Right atrium auricular region (tissue), 2 donors: ENCODE results near the gene SCFD2. TPM values are rescaled to one million over a fixed set of nuclear protein-coding genes. Genes with fewer than 3 reads are reported as not detected.

Source experiments
- DNase-seq: peaks from one replicate; pipeline ENCODE4 v3.0.0-alpha.2; 2019; ENCODE audit warnings: low spot score
- H3K27ac ChIP-seq, 2 donors: fragments of 200-600 bp; sonication (generic); 1 replicate in 1 of 2; 2 replicates in 1 of 2; pipeline ENCODE4 v1.5.1; 2016 to 2019
- H3K27me3 ChIP-seq, 2 donors: fragments of 200-600 bp; sonication (generic); one replicate each; pipeline versions ENCODE4 v1.5.1 to v1.6.0; 2017 to 2019
- H3K36me3 ChIP-seq: fragments of 200-600 bp; sonication (generic); one replicate; pipeline ENCODE4 v1.5.1; 2016
- H3K4me1 ChIP-seq, 2 donors: fragments of 200-600 bp; sonication (generic); one replicate each; pipeline versions ENCODE4 v1.5.1 to v1.6.0; 2017 to 2019
- H3K4me3 ChIP-seq, 2 donors: fragments of 200-600 bp; sonication (generic); 1 replicate in 1 of 2; 2 replicates in 1 of 2; pipeline ENCODE4 v1.5.1; 2017 to 2019; ENCODE audit warnings: mild to moderate bottlenecking in 1 of 2, moderate library complexity in 1 of 2
- H3K9me3 ChIP-seq, 2 donors: fragments of 200-600 bp; sonication (generic); one replicate each; pipeline ENCODE4 v1.5.1; 2019
- total RNA-seq, 2 donors: library from RNA; depleted of rRNA; stranded (reverse); fragments of >200 nt; gene quantifications; one replicate each; pipeline ENCODE4 v1.1.0, GENCODE V29; 2016
- TF ChIP-seq, protein P1 (sequence below), 2 donors: fragments of 200-600 bp; sonication (generic); IDR thresholded peaks; one replicate each; pipeline ENCODE4 v1.5.1; 2019; ENCODE audit warnings: antibody characterized with exemption in 2 of 2

The SCFD2 gene
- total RNA-seq, 2 donors from 2014 or later: 8.1 to 9.4 TPM

DNA sequence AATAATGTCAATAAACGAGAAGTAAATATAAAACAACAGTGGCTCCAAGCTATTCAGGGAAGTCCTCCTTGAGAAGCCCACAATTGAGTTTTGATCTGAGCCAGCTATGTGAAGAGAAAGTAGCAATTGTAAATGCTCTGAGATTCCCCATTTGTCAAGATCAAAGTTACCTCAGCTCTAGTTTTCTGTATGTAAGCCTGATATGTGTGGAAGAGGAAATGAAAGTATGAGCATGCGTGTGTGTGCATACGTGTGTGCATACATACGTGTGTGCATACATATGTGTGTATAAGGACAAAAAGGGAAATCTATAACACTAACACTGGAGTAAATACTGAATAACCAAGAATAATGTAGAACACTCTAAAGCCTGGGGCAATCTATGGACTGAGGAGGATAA is 130.3 kb downstream of the SCFD2 start:
- TF ChIP-seq, protein P1, sequence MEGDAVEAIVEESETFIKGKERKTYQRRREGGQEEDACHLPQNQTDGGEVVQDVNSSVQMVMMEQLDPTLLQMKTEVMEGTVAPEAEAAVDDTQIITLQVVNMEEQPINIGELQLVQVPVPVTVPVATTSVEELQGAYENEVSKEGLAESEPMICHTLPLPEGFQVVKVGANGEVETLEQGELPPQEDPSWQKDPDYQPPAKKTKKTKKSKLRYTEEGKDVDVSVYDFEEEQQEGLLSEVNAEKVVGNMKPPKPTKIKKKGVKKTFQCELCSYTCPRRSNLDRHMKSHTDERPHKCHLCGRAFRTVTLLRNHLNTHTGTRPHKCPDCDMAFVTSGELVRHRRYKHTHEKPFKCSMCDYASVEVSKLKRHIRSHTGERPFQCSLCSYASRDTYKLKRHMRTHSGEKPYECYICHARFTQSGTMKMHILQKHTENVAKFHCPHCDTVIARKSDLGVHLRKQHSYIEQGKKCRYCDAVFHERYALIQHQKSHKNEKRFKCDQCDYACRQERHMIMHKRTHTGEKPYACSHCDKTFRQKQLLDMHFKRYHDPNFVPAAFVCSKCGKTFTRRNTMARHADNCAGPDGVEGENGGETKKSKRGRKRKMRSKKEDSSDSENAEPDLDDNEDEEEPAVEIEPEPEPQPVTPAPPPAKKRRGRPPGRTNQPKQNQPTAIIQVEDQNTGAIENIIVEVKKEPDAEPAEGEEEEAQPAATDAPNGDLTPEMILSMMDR (IDR thresholded peaks at IDR 0.05): no peak
- no peak overlapping the region for H3K4me3 ChIP-seq
- H3K36me3 ChIP-seq: no peaks in the 10 kb centered on the region
- no peak overlapping the region for H3K27ac ChIP-seq
- no peak for DNase-seq
- no peaks in the 10 kb centered on the region for H3K9me3 ChIP-seq
- H3K27me3 ChIP-seq: no peaks in the 10 kb centered on the region
- H3K4me1 ChIP-seq: peaks cover 0 to 5% of the 10 kb centered on the region in 2 donors

- DNase-seq: no peak
- H3K36me3 ChIP-seq: no peaks in the 10 kb centered on the region
- H3K27ac ChIP-seq: no peak overlapping the region
- no peak overlapping the region for H3K4me3 ChIP-seq
- H3K9me3 ChIP-seq: no peaks in the 10 kb centered on the region
- TF ChIP-seq, protein P1 (IDR thresholded peaks at IDR 0.05): no peak
- H3K4me1 ChIP-seq: peaks cover 0 to 5% of the 10 kb centered on the region in 2 donors
- H3K27me3 ChIP-seq: no peaks in the 10 kb centered on the region
Measured at GRCh38 chr4:53234669-53235068, 131.2 kb downstream of the SCFD2 start.

GRCh38 chr4:53234111-53234510 is 131.8 kb downstream of the SCFD2 start:
- Histone ChIP-seq H3K4me3 (no peak overlapping the region), H3K36me3 (no peaks in the 10 kb centered on the region), H3K27me3 (no peaks in the 10 kb centered on the region), H3K27ac (no peak overlapping the region), H3K9me3 (no peaks in the 10 kb centered on the region), H3K4me1 (peaks cover 0 to 5% of the 10 kb centered on the region in 2 donors)
- DNase-seq: no peak
- TF ChIP-seq, protein P1 (IDR thresholded peaks at IDR 0.05): no peak

DNA sequence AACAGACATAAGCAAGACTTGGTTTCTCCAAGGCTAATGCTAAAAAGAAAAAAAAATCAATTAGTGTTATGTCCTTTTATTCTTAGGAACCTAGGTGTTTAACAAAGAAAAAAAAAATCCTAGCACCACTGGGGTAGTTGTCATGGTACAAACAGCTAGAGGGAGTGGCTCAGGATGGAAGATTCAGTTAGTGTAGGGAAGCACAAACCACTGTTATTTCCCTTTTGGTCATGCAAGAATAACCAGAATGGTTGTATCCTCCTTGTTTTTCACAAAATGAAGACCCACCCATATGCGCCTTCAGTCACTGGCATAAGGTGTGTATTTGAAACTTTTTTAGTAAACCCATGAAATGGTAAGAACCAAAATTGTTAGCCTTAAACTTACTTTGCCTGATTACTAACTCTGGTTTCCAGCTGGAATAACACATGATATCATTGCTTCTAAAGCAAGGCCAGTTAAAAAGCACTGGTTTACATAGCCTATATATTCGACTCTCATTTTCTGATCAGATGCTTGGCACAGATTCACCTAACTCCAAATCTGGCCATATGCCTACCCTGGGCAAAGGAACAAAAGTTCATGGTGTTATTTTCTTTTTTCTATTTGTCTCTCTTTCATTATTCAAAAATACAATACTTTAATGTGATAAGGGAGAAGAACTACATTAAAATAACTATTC is 132.6 kb downstream of the SCFD2 start:
- Histone ChIP-seq H3K9me3 (no peaks in the 10 kb centered on the region), H3K36me3 (no peaks in the 10 kb centered on the region), H3K27me3 (no peaks in the 10 kb centered on the region), H3K4me1 (peaks cover 0 to 5% of the 10 kb centered on the region in 2 donors), H3K4me3 (no peak overlapping the region), H3K27ac (no peak overlapping the region)
- DNase-seq: no peak
- TF ChIP-seq, protein P1 (IDR thresholded peaks at IDR 0.05): no peak

DNA sequence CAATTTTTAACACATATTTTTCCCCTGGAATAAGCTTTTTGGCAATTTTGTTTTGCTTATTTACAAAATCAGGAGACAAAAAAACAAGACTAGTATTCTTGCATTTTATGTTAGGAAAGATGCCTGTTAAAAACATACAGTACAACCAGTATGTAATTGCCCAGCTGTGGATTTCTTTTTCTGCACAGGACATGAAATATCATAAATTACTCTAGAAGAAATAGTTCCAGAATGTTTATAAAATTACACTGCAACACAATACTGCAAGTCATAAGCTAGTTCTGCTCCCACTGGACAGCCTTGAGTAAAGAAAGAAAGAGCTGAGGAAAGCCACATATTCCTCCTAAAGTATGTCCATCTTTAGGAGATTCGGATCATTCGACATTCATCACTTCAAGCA is 133.5 kb downstream of the SCFD2 start:
- TF ChIP-seq, protein P1 (IDR thresholded peaks at IDR 0.05): no peak
- DNase-seq: no peak
- H3K27me3 ChIP-seq: no peaks in the 10 kb centered on the region
- no peaks in the 10 kb centered on the region for H3K9me3 ChIP-seq
- H3K4me3 ChIP-seq: no peak overlapping the region
- no peaks in the 10 kb centered on the region for H3K36me3 ChIP-seq
- H3K27ac ChIP-seq: no peak overlapping the region
- peaks cover 0 to 5% of the 10 kb centered on the region in 2 donors for H3K4me1 ChIP-seq

DNA sequence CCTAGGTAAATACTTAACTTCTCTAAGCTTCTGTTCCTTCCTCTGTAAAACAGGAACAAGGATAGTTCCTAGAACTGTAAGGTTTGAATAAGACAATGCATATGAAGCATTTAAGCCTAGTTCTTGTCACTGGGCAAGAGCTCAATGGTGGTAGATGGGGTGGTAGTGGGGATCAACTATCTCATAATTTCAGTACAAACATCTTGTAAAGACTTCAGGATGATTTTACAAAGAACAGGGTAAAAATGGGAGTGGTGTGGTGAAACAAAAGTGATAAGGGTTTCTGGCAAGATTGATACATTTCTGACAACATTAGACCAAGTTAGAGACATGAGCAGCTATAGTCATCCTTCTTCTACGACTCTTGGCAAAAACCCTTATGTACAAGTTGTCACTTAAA is 137.8 kb downstream of the SCFD2 start:
- no peaks in the 10 kb centered on the region for H3K36me3 ChIP-seq
- no peaks in the 10 kb centered on the region for H3K4me1 ChIP-seq
- no peak for DNase-seq
- H3K9me3 ChIP-seq: no peaks in the 10 kb centered on the region
- no peak overlapping the region for H3K4me3 ChIP-seq
- TF ChIP-seq, protein P1 (IDR thresholded peaks at IDR 0.05): no peak
- no peak overlapping the region for H3K27ac ChIP-seq
- no peaks in the 10 kb centered on the region for H3K27me3 ChIP-seq
